HepG2 (cell line): ENCODE measurements around the gene SLC10A1. TPM values are rescaled to one million over a fixed set of nuclear protein-coding genes. Genes with fewer than 3 reads are reported as not detected.
A peak's percentile ranks its signal among the peaks of the same experiment; 100 is the strongest.

Experiments used
- IKZF4 ChIP-seq: sonication (generic); formaldehyde crosslinking; IDR thresholded peaks from 2 replicates; pipeline ENCODE4 v1.5.1; 2020; ENCODE audit warnings: borderline replicate concordance, mild to moderate bottlenecking, low read depth, missing genetic modification reagents; ENCODE audit errors: not compliant biosample characterization
- KDM6A ChIP-seq: IDR thresholded peaks from 2 replicates; pipeline ENCODE4 v1.6.1; 2016; ENCODE audit warnings: low read depth
- ONECUT2 ChIP-seq: sonication (generic); formaldehyde crosslinking; IDR thresholded peaks from 2 replicates; pipeline ENCODE4 v1.4.0; 2020; ENCODE audit warnings: missing genetic modification reagents
- SOX6 ChIP-seq, 2 experiments: fragments of 450-650 bp in 1 of 2; sonication (generic) in 1 of 2; formaldehyde crosslinking in 1 of 2; IDR thresholded peaks; 2 replicates each; pipeline versions ENCODE4 v1.4.0 to v1.6.1; 2017 to 2020; ENCODE audit warnings: antibody characterized with exemption in 1 of 2, mild to moderate bottlenecking in 1 of 2, missing genetic modification reagents in 1 of 2
- SP2 ChIP-seq: sonication (generic); formaldehyde crosslinking; IDR thresholded peaks from 2 replicates; pipeline ENCODE4 v1.5.1; 2020; ENCODE audit warnings: mild to moderate bottlenecking, missing genetic modification reagents
- TCF12 ChIP-seq, 2 experiments: fragments of 450-650 bp in 1 of 2; sonication (generic) in 1 of 2; formaldehyde crosslinking in 1 of 2; IDR thresholded peaks; 2 replicates each; pipeline versions ENCODE4 v1.6.1 to v1.8.0; 2017 to 2022; ENCODE audit warnings: antibody characterized with exemption in 1 of 2, mild to moderate bottlenecking in 1 of 2, missing genetic modification reagents in 1 of 2, moderate library complexity in 1 of 2
- TEAD3 ChIP-seq: optimal IDR thresholded peaks from 2 replicates; pipeline ENCODE3; 2016; ENCODE audit warnings: borderline replicate concordance
- ZIK1 ChIP-seq: sonication (generic); formaldehyde crosslinking; IDR thresholded peaks from 2 replicates; pipeline ENCODE4 v1.5.0; 2020; ENCODE audit warnings: mild to moderate bottlenecking, low read depth, missing genetic modification reagents, borderline replicate concordance
- ZNF10 ChIP-seq: sonication (generic); formaldehyde crosslinking; IDR thresholded peaks from 2 replicates; pipeline ENCODE4 v1.4.0; 2020; ENCODE audit warnings: mild to moderate bottlenecking, low read depth, missing genetic modification reagents, borderline replicate concordance
- ZNF335 ChIP-seq: sonication (generic); formaldehyde crosslinking; IDR thresholded peaks from 2 replicates; pipeline ENCODE4 v1.4.0; 2020; ENCODE audit warnings: missing genetic modification reagents
- ZNF614 ChIP-seq: IDR thresholded peaks from 2 replicates; pipeline ENCODE4 v1.6.1; 2018; ENCODE audit warnings: missing biosample characterization, missing genetic modification reagents, inconsistent platforms, borderline replicate concordance
- ZNF7 ChIP-seq: IDR thresholded peaks from 2 replicates; pipeline ENCODE4 v1.6.1; 2016; ENCODE audit warnings: missing biosample characterization, missing genetic modification reagents
- ZNF709 ChIP-seq: sonication (generic); formaldehyde crosslinking; IDR thresholded peaks from 2 replicates; pipeline ENCODE4 v1.5.0; 2020; ENCODE audit warnings: mild to moderate bottlenecking, missing genetic modification reagents
- ZNF747 ChIP-seq: sonication (generic); formaldehyde crosslinking; IDR thresholded peaks from 2 replicates; pipeline ENCODE4 v1.8.1; 2023; ENCODE audit warnings: missing genetic modification reagents, mild to moderate bottlenecking, borderline replicate concordance
- ZSCAN21 ChIP-seq: sonication (generic); formaldehyde crosslinking; IDR thresholded peaks from 2 replicates; pipeline ENCODE4 v1.8.0; 2022; ENCODE audit warnings: mild to moderate bottlenecking, missing genetic modification reagents, moderate library complexity, borderline replicate concordance
- polyA plus RNA-seq, 8 experiments: library from polyadenylated mRNA; depleted of rRNA in 3 of 8; stranded (reverse) in 7 of 8; unstranded in 1 of 8; fragments of >200 nt; fragmentation: Illumina TruSeq in 4 of 8; extraction: Trizol in 4 of 8; gene quantifications; 2 replicates each; pipeline versions ENCODE4 v1.2.1 to v1.2.3, GENCODE V29; 2011 to 2016; ENCODE audit warnings: low read depth in 4 of 8, missing spikeins in 1 of 8, mixed read lengths in 1 of 8; ENCODE audit not compliant: insufficient read depth in 1 of 8
- total RNA-seq, 5 experiments: library from RNA; depleted of rRNA; stranded (reverse); fragments of >200 nt; fragmentation: Illumina TruSeq; extraction: Trizol; gene quantifications; 2 replicates each; pipeline ENCODE4 v1.2.3, GENCODE V29; 2016; ENCODE audit warnings: low read depth in 1 of 5
- TF ChIP-seq, protein P1 (sequence below): sonication (generic); IDR thresholded peaks from 2 replicates; pipeline ENCODE4 v1.6.1; 2016; ENCODE audit warnings: low read depth, borderline replicate concordance
- TF ChIP-seq, protein P2 (sequence below): sonication (generic); formaldehyde crosslinking; IDR thresholded peaks from 2 replicates; pipeline ENCODE4 v1.4.0; 2020; ENCODE audit warnings: missing genetic modification reagents
- TF ChIP-seq, protein P3 (sequence below): sonication (generic); formaldehyde crosslinking; IDR thresholded peaks from 2 replicates; pipeline ENCODE4 v1.4.0; 2020; ENCODE audit warnings: mild to moderate bottlenecking, missing genetic modification reagents
- TF ChIP-seq, protein P4 (sequence below), 2 experiments: sonication (generic) in 1 of 2; formaldehyde crosslinking in 1 of 2; IDR thresholded peaks; 2 replicates each; pipeline versions ENCODE4 v1.4.0 to v1.6.1; 2018 to 2020; ENCODE audit warnings: missing genetic modification reagents in 2 of 2, borderline replicate concordance in 1 of 2, low read depth in 1 of 2, mild to moderate bottlenecking in 1 of 2, missing biosample characterization in 1 of 2
- TF ChIP-seq, protein P5 (sequence below): sonication (generic); formaldehyde crosslinking; IDR thresholded peaks from 2 replicates; pipeline ENCODE4 v1.5.0; 2020; ENCODE audit warnings: mild to moderate bottlenecking, low read depth, missing genetic modification reagents, borderline replicate concordance

Gene SLC10A1
- total and polyA plus RNA-seq, 2 of the 13 experiments (the other 11 are each of a cell fraction or from before 2014, with no cell fraction given): 0.17 TPM; not detected in 1

DNA sequence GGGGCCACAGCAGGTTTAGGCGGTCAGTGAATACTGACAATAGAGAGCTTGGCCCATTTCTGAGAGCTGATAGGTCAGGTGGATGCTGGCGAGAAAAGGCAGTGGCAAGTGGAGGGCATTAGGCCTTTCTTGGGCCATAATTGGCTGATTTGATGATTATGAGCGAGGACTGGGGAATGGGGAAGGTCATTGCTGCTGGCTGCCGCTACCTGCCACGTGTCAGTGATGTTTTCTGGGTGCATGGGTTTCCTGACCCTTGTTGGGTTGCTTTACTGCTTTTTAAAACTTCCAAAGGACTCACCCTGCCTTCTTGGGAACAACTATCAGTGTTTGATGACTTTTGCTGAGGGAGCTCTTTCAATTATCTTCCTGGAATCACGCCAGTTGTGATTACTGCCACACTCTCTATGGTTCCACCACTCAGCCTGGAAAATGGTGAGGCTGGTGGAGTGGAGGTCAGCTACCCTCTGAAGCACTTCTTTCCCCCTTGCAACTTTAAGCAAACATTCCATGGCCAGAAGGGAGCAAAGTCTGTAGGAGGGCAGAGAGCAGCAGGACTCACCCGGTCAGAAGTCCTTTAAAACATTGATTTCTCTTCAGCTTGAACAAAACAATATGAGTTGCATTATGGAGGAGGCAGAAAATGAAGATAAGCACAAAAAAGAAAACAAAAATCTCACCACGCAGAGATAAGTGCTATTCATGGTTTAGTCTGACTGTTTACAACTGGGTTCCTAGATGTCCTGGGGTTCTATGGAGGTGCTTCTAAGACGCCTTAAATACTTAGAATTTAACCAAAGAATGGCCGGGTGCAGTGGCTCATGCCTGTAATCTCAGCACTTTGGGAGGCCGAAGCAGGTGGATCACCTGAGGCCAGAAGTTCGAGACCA lies 12.1 kb upstream of the SLC10A1 start (continued):
- TF ChIP-seq, protein P1, sequence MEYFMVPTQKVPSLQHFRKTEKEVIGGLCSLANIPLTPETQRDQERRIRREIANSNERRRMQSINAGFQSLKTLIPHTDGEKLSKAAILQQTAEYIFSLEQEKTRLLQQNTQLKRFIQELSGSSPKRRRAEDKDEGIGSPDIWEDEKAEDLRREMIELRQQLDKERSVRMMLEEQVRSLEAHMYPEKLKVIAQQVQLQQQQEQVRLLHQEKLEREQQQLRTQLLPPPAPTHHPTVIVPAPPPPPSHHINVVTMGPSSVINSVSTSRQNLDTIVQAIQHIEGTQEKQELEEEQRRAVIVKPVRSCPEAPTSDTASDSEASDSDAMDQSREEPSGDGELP: peak; percentile 63; the same call in 1 of the 2 replicates
- 0 out of 2 replicates have a peak, but pooled peaks have one; percentile 24 for TF ChIP-seq ZIK1
- 0 out of 2 replicates have a peak, but pooled peaks have one; percentile 29 for TF ChIP-seq ZNF709 (CRISPR knock-in tag)
- no peak for TF ChIP-seq SP2 (CRISPR knock-in tag)
- TF ChIP-seq, protein P2, sequence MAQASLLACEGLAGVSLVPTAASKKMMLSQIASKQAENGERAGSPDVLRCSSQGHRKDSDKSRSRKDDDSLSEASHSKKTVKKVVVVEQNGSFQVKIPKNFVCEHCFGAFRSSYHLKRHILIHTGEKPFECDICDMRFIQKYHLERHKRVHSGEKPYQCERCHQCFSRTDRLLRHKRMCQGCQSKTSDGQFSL (CRISPR knock-in tag): 0 out of 2 replicates have a peak, but pooled peaks have one; percentile 46
- TF ChIP-seq ZNF747 (CRISPR knock-in tag): no peak; the same call in 1 of the 2 replicates
- TF ChIP-seq ZNF335 (CRISPR knock-in tag): no peak
- no peak for TF ChIP-seq TCF12 (IDR thresholded peaks at IDR 0.05)
- TF ChIP-seq TCF12 (CRISPR knock-in tag; IDR thresholded peaks at IDR 0.05): peak; percentile 58; the same call in 1 of the 2 replicates
- TF ChIP-seq, protein P3, sequence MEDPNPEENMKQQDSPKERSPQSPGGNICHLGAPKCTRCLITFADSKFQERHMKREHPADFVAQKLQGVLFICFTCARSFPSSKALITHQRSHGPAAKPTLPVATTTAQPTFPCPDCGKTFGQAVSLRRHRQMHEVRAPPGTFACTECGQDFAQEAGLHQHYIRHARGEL (CRISPR knock-in tag): no peak
- TF ChIP-seq SOX6 (IDR thresholded peaks at IDR 0.05): no peak
- peak; percentile 98 for TF ChIP-seq SOX6 (CRISPR knock-in tag; IDR thresholded peaks at IDR 0.05)
- peak; percentile 99 for TF ChIP-seq KDM6A (CRISPR knock-in tag)
- TF ChIP-seq, protein P4, sequence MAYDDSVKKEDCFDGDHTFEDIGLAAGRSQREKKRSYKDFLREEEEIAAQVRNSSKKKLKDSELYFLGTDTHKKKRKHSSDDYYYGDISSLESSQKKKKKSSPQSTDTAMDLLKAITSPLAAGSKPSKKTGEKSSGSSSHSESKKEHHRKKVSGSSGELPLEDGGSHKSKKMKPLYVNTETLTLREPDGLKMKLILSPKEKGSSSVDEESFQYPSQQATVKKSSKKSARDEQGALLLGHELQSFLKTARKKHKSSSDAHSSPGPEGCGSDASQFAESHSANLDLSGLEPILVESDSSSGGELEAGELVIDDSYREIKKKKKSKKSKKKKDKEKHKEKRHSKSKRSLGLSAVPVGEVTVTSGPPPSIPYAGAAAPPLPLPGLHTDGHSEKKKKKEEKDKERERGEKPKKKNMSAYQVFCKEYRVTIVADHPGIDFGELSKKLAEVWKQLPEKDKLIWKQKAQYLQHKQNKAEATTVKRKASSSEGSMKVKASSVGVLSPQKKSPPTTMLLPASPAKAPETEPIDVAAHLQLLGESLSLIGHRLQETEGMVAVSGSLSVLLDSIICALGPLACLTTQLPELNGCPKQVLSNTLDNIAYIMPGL (CRISPR knock-in tag; IDR thresholded peaks at IDR 0.05; ENCODE audit: borderline replicate concordance in 1 of 2, low read depth in 1 of 2): 0 out of 4 replicates have a peak, but pooled peaks of 1 of the 2 experiments have one; percentile 31
- TF ChIP-seq ONECUT2 (CRISPR knock-in tag): peak; percentile 97
- TF ChIP-seq ZNF7 (CRISPR knock-in tag): no peak; the same call in 1 of the 2 replicates
- TF ChIP-seq IKZF4 (CRISPR knock-in tag): no peak
- peak; percentile 47; the same call in 1 of the 2 replicates for TF ChIP-seq ZNF614 (CRISPR knock-in tag)
- TF ChIP-seq ZSCAN21: peak; percentile 23; the same call in 1 of the 2 replicates
- peak; percentile 99 for TF ChIP-seq TEAD3 (CRISPR knock-in tag)
- TF ChIP-seq, protein P5, sequence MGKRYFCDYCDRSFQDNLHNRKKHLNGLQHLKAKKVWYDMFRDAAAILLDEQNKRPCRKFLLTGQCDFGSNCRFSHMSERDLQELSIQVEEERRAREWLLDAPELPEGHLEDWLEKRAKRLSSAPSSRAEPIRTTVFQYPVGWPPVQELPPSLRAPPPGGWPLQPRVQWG (CRISPR knock-in tag): no peak
- TF ChIP-seq ZNF10 (CRISPR knock-in tag): no peak
